SK-N-MC (cell line): ENCODE results near the gene HECTD3.

Experiments
- DNase-seq: peaks from one replicate; pipeline ENCODE4 v3.0.0-alpha.2; 2011; ENCODE audit warnings: low read depth, low spot score
- H3K27ac ChIP-seq: fragments of 200-600 bp; sonication (generic); 2 replicates; pipeline ENCODE4 v1.5.1; 2016; ENCODE audit warnings: mixed run types
- H3K36me3 ChIP-seq: fragments of 200-600 bp; sonication (generic); 2 replicates; pipeline ENCODE4 v1.6.1; 2017; ENCODE audit warnings: antibody characterized with exemption, low read length, mixed read lengths; ENCODE audit not compliant: insufficient read depth
- H3K4me3 ChIP-seq: fragments of 200-600 bp; sonication (generic); 2 replicates; pipeline ENCODE4 v1.5.1; 2016
- H3K9ac ChIP-seq: fragments of 200-600 bp; sonication (generic); 2 replicates; pipeline ENCODE4 v1.8.0; 2017; ENCODE audit warnings: mixed run types, mixed read lengths; ENCODE audit not compliant: insufficient read length
- H3K9me3 ChIP-seq: fragments of 200-600 bp; sonication (generic); 2 replicates; pipeline ENCODE4 v1.6.1; 2017; ENCODE audit warnings: low read depth, mild to moderate bottlenecking, antibody characterized with exemption, low read length, moderate library complexity, mixed read lengths
- EZH2 ChIP-seq: fragments of 200-600 bp; sonication (generic); IDR thresholded peaks from one replicate; pipeline ENCODE4 v1.6.1; 2017; ENCODE audit warnings: antibody characterized with exemption
- FOXP2 ChIP-seq: optimal IDR thresholded peaks from 2 replicates; pipeline ENCODE3; 2011; ENCODE audit warnings: mild to moderate bottlenecking, moderate library complexity; ENCODE audit not compliant: insufficient read depth; ENCODE audit errors: extremely low read length, control extremely low read depth
- POLR2AphosphoS5 ChIP-seq: IDR thresholded peaks from 2 replicates; pipeline ENCODE4 v1.6.1; 2012; ENCODE audit warnings: mild to moderate bottlenecking, low read depth, low read length, borderline replicate concordance

Gene HECTD3

GRCh38 chr1:45038661-45039364 is 27.7 kb upstream of the HECTD3 start:
- no peak overlapping the region for H3K27ac ChIP-seq
- DNase-seq = no peak
- no peaks in the 10 kb centered on the region for H3K9me3 ChIP-seq
- no peak for TF ChIP-seq POLR2AphosphoS5
- no peak for TF ChIP-seq FOXP2
- no peak for TF ChIP-seq EZH2
- no peak overlapping the region for H3K9ac ChIP-seq
- no peak overlapping the region for H3K4me3 ChIP-seq
- no peaks in the 10 kb centered on the region for H3K36me3 ChIP-seq

- TF ChIP-seq POLR2AphosphoS5 (no peak), FOXP2 (no peak), EZH2 (no peak)
- no peak for DNase-seq
- H3K9me3 ChIP-seq = no peaks in the 10 kb centered on the region
These were observed 27.1 kb upstream of the HECTD3 start for GRCh38 chr1:45038240-45038639.

GRCh38 chr1:45037456-45037855 is 26.3 kb upstream of the HECTD3 start:
- TF ChIP-seq EZH2 = no peak
- TF ChIP-seq FOXP2 = no peak
- no peak for TF ChIP-seq POLR2AphosphoS5
- no peak overlapping the region for H3K4me3 ChIP-seq
- H3K9me3 ChIP-seq = no peaks in the 10 kb centered on the region
- no peak for DNase-seq
- H3K9ac ChIP-seq = no peak overlapping the region
- no peak overlapping the region for H3K27ac ChIP-seq
- H3K36me3 ChIP-seq = no peaks in the 10 kb centered on the region

More at GRCh38 chr1:45038240-45038639, 27.1 kb upstream of the HECTD3 start:
- H3K4me3 ChIP-seq = no peak overlapping the region
- no peak overlapping the region for H3K9ac ChIP-seq
- H3K36me3 ChIP-seq = no peaks in the 10 kb centered on the region
- H3K27ac ChIP-seq = no peak overlapping the region

GRCh38 chr1:45035631-45036301 is 24.6 kb upstream of the HECTD3 start:
- no peak overlapping the region for H3K4me3 ChIP-seq
- no peak overlapping the region for H3K9ac ChIP-seq
- no peak overlapping the region for H3K27ac ChIP-seq
- no peak for DNase-seq
- no peaks in the 10 kb centered on the region for H3K36me3 ChIP-seq
- no peaks in the 10 kb centered on the region for H3K9me3 ChIP-seq
- no peak for TF ChIP-seq POLR2AphosphoS5

GRCh38 chr1:45033356-45033755 is 22.2 kb upstream of the HECTD3 start:
- Histone ChIP-seq H3K9me3 (no peaks in the 10 kb centered on the region), H3K36me3 (no peaks in the 10 kb centered on the region), H3K27ac (no peak overlapping the region), H3K4me3 (no peak overlapping the region), H3K9ac (no peak overlapping the region)
- TF ChIP-seq POLR2AphosphoS5 (no peak), EZH2 (no peak), FOXP2 (no peak)
- DNase-seq = no peak

DNA sequence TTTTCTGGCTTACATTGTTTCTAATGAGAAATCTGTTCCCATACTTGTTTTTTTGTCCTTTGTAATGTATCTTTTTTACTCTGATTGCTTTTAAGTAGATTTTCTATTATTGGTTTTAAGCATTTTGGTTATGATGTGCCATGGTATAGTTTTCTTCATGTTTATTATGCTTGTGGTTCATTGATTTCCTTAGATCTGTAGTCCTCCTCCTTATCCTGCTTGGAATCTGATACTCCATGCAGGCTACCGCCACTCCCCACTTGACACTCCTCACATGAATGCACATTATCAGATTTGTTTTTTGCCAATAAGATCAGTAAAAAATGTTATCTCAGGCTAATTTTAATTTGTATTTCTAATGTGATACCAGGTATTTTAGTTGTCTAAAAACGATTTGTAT is 21.7 kb upstream of the HECTD3 start:
- TF ChIP-seq POLR2AphosphoS5 (no peak), EZH2 (no peak), FOXP2 (no peak)
- Histone ChIP-seq H3K27ac (no peak overlapping the region), H3K36me3 (no peaks in the 10 kb centered on the region), H3K9me3 (no peaks in the 10 kb centered on the region), H3K4me3 (no peak overlapping the region), H3K9ac (no peak overlapping the region)
- no peak for DNase-seq

DNA sequence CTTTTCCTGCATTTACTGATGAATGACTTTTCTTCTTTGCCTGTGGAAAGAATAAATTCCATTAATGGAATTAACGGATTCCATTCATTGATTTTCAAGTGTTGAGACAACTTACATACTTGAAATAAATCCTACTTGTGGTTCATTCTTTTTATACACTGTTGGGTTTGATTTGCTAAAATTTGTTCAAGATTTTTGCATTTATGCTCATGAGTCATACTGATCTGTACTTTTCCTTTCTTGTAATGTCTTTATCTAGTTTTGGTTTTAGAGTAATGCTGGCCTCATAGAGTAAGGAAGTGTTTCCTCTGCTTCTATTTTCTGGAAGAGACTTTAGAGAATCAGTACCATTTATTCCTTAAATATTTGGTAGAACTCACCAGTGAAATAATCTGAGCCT is 15.3 kb upstream of the HECTD3 start:
- H3K36me3 ChIP-seq = no peaks in the 10 kb centered on the region
- H3K27ac ChIP-seq = no peak overlapping the region
- H3K4me3 ChIP-seq = no peak overlapping the region
- TF ChIP-seq POLR2AphosphoS5 = no peak
- no peak for TF ChIP-seq FOXP2
- TF ChIP-seq EZH2 = no peak
- DNase-seq = no peak
- no peaks in the 10 kb centered on the region for H3K9me3 ChIP-seq
- no peak overlapping the region for H3K9ac ChIP-seq

DNA sequence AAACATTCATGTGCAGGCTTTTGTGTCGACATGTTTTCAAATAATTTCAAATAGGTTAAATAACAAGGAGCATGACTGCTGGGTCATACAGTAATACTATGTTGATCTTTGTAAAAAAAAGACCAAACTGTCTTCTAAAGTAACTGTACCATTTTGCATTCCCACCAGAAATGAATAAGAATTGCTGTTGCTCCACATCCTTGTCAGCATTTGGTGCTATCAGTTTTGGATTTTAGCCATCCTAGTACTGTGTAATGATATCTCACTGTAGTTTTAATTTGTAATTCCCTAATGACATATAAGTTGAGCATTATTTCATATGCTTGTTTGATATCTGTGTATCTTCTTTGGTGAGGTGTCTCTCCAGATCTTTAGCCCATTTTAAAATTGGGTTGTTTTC is 12.5 kb upstream of the HECTD3 start:
- Histone ChIP-seq H3K9me3 (no peaks in the 10 kb centered on the region), H3K36me3 (no peaks in the 10 kb centered on the region), H3K27ac (no peak overlapping the region), H3K4me3 (no peak overlapping the region), H3K9ac (no peak overlapping the region)
- TF ChIP-seq EZH2 = no peak
- TF ChIP-seq FOXP2 = no peak
- no peak for TF ChIP-seq POLR2AphosphoS5
- no peak for DNase-seq

DNA sequence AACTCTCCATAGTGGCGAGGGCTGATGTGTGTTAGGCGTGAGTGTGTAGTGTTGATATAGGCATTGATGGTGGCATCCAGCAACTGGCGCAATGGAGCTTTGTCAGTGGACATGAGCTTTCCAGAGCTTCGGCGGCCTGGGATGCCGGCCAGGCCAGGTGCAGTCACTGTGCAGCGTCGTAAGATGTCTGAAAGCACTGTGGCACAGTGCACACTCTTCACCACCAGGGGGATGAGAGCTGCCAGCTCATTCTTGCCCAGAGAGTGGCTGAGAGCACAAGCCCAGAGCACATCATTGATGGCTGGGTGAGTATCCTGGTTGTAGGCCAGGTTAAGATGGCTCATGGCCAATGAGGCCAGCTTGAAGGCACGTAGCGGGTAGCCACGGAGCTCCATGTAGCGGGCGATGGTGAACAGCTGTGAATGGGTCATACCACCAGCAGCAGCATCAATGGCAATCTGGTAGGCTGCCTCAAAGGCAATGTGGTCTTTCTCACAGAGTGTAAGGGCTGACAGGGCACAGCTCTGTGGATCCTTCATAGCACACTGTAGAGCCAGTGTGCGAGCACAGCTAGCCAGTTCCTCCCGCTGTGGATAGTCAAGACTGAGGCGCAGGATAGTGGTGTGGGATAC is 7.6 kb upstream of the HECTD3 start:
- TF ChIP-seq POLR2AphosphoS5 (no peak), FOXP2 (no peak), EZH2 (no peak)
- H3K9ac ChIP-seq = no peak overlapping the region
- no peaks in the 10 kb centered on the region for H3K9me3 ChIP-seq
- DNase-seq = no peak
- no peak overlapping the region for H3K4me3 ChIP-seq
- H3K36me3 ChIP-seq = no peaks in the 10 kb centered on the region
- no peak overlapping the region for H3K27ac ChIP-seq
